ENCODE data around the gene PCNX1.

DNA sequence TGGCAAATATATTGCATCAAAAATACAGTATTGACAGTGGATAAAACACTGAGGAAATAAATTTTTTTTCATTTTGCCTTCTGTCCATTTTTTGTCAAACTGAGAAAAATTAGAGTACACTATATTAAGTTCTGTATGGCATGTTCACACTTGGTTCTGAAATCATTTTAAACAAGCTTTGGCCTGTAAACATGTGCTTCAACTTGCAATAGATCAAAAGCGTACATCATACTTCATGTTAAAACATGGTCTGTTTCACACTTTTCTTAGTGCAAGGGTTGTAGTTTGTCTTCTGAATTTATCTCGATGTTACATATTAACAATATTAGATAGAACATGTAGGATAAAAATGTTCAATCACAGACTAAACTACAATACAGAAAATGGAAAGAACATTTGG lies 208.0 kb downstream of the PCNX1 start:
- TF ChIP-seq, protein P1, sequence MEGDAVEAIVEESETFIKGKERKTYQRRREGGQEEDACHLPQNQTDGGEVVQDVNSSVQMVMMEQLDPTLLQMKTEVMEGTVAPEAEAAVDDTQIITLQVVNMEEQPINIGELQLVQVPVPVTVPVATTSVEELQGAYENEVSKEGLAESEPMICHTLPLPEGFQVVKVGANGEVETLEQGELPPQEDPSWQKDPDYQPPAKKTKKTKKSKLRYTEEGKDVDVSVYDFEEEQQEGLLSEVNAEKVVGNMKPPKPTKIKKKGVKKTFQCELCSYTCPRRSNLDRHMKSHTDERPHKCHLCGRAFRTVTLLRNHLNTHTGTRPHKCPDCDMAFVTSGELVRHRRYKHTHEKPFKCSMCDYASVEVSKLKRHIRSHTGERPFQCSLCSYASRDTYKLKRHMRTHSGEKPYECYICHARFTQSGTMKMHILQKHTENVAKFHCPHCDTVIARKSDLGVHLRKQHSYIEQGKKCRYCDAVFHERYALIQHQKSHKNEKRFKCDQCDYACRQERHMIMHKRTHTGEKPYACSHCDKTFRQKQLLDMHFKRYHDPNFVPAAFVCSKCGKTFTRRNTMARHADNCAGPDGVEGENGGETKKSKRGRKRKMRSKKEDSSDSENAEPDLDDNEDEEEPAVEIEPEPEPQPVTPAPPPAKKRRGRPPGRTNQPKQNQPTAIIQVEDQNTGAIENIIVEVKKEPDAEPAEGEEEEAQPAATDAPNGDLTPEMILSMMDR (IDR thresholded peaks at IDR 0.05) = no peak
- TF ChIP-seq POLR2A (IDR thresholded peaks at IDR 0.05) = no peak

Data from adrenal gland (tissue), 5 donors.